Measurements from ENCODE around the gene VWA5B1. TPM values are rescaled to one million over a fixed set of nuclear protein-coding genes. Genes with fewer than 3 reads are reported as not detected.

The VWA5B1 gene
- total and polyA plus RNA-seq, 10 donors: 0.28 TPM; not detected in 9

DNA sequence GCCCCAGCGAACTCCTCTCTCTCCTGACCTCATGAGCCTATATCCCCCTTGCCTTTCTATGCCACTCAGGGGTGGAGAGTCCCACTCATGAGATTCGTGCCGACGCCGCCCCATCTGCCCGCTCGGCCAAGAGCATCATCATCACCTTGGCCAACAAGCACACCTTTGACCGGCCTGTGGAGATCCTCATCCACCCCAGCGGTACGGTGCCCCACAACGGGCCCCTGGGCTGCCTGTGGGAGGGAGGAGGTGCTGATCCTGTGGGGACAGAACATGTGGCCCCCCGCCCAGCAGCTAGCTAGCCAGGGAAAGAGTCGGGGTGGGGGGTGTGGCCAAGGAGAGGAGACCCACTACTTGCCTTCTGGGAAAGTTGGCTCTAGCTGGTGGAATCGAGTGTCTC is 27.8 kb downstream of the VWA5B1 start:
- DNase-seq: no peak
- no peak overlapping the region for H3K27ac ChIP-seq
- H3K27me3 ChIP-seq (replicated peaks in 1 of 7): peaks cover 0 to 5% (median 0%) of the 10 kb centered on the region in 7 donors
- H3K9me3 ChIP-seq: no peaks in the 10 kb centered on the region
- TF ChIP-seq POLR2A (IDR thresholded peaks at IDR 0.05): no peak
- no peak for TF ChIP-seq POLR2AphosphoS5 (IDR thresholded peaks at IDR 0.05)
- TF ChIP-seq, protein P1, sequence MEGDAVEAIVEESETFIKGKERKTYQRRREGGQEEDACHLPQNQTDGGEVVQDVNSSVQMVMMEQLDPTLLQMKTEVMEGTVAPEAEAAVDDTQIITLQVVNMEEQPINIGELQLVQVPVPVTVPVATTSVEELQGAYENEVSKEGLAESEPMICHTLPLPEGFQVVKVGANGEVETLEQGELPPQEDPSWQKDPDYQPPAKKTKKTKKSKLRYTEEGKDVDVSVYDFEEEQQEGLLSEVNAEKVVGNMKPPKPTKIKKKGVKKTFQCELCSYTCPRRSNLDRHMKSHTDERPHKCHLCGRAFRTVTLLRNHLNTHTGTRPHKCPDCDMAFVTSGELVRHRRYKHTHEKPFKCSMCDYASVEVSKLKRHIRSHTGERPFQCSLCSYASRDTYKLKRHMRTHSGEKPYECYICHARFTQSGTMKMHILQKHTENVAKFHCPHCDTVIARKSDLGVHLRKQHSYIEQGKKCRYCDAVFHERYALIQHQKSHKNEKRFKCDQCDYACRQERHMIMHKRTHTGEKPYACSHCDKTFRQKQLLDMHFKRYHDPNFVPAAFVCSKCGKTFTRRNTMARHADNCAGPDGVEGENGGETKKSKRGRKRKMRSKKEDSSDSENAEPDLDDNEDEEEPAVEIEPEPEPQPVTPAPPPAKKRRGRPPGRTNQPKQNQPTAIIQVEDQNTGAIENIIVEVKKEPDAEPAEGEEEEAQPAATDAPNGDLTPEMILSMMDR (IDR thresholded peaks at IDR 0.05 in 8 of 11, conservative IDR thresholded peaks at IDR 0.05 in 3 of 11): no peak
- WGBS, 5 donors: 88 to 93% (median 90%) methylated on average over 13 to 14 of the region's 14 CpGs
- H3K4me3 ChIP-seq: no peak overlapping the region
- H3K4me1 ChIP-seq: peaks cover 5 to 16% (median 9%) of the 10 kb centered on the region in 6 donors
- no peaks in the 10 kb centered on the region for H3K36me3 ChIP-seq
- intact Hi-C loops (cut with DNase I; ENCODE audit: low total_unique reads): no loop called here

DNA sequence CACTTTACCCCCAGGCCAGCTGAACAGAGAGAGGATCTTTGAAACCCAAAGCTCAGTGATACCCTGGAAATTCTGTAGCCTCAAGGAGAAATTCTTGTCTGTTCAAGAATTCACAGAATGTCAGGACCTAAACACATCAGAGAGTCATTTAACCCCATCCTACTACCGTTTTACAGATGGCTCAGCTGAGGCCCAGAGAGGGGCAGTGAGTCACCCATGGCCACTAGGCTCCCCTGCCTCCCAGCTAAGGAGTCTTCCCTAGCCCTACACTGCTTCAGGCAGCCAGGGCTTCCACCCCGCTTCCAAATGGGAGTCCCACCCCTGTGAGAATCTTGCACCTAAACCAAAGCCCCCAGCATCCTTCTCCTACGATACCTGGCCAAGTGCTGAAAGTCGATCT is 28.3 kb downstream of the VWA5B1 start:
- TF ChIP-seq POLR2A (IDR thresholded peaks at IDR 0.05): no peak
- TF ChIP-seq, protein P1 (IDR thresholded peaks at IDR 0.05 in 8 of 11, conservative IDR thresholded peaks at IDR 0.05 in 3 of 11): no peak
- TF ChIP-seq POLR2AphosphoS5 (IDR thresholded peaks at IDR 0.05): no peak
- intact Hi-C loops (cut with DNase I; ENCODE audit: low total_unique reads): no loop called here
- peaks cover 0 to 5% (median 0%) of the 10 kb centered on the region in 7 donors for H3K27me3 ChIP-seq (replicated peaks in 1 of 7)
- H3K36me3 ChIP-seq: no peaks in the 10 kb centered on the region
- H3K4me1 ChIP-seq: peaks cover 5 to 16% (median 9%) of the 10 kb centered on the region in 6 donors
- no peak overlapping the region for H3K4me3 ChIP-seq
- H3K27ac ChIP-seq: no peak overlapping the region
- no peak for DNase-seq
- WGBS, 5 donors: 78 to 90% (median 84%) methylated on average over 4 of the region's 4 CpGs
- H3K9me3 ChIP-seq: no peaks in the 10 kb centered on the region

DNA sequence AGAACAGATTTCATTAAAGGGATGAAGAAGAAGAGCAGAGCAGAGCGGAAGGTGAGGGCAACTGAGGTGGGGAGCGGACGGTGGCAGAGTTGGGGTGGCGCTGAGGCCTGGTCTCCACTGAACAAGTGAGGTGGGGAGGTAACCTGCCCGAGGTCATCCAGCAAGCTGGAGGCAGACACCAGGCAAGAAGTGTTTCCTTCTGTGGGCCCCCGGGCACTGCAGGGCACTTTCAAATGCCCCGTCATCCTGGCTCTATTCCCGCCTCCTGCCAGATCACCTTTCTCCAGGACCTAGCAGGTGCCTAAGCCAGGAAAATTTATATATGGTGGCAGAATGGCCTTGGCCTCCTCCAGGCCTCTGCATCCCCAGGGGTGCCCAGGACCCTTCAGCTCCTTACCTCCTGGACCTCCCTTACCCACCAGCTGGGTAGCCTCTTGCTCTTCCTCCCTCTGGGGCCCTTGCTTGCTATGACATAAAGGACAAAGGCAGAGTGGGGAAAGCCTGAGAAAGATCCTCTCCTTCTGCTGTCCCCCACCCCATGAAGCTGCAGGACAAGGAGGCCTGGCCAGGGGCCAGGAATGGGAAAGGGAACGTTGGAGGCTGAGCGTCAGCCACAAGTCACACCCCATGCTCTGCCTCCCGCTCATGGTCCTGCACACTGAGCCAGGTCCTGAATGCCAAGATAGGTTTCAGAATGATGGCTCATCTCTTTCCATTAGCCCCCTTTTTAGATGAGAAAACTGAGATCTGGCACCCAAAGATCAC is 29.0 kb downstream of the VWA5B1 start:
- intact Hi-C loops (cut with DNase I; ENCODE audit: low total_unique reads): no loop called here
- peaks cover 5 to 16% (median 9%) of the 10 kb centered on the region in 6 donors for H3K4me1 ChIP-seq
- H3K9me3 ChIP-seq: no peaks in the 10 kb centered on the region
- no peaks in the 10 kb centered on the region for H3K36me3 ChIP-seq
- peak; percentile 18 for DNase-seq
- TF ChIP-seq POLR2AphosphoS5 (IDR thresholded peaks at IDR 0.05) (no peak), POLR2A (IDR thresholded peaks at IDR 0.05) (no peak)
- TF ChIP-seq, protein P1 (IDR thresholded peaks at IDR 0.05 in 8 of 11, conservative IDR thresholded peaks at IDR 0.05 in 3 of 11): no peak
- peaks cover 0 to under 1% (median 0%) of the 10 kb centered on the region in 7 donors for H3K27me3 ChIP-seq (replicated peaks in 1 of 7)
- no peak overlapping the region for H3K4me3 ChIP-seq
- no peak overlapping the region for H3K27ac ChIP-seq
- 83 to 93% (median 89%) methylated on average over 11 of the region's 11 CpGs for whole genome bisulfite sequencing, 5 donors

DNA sequence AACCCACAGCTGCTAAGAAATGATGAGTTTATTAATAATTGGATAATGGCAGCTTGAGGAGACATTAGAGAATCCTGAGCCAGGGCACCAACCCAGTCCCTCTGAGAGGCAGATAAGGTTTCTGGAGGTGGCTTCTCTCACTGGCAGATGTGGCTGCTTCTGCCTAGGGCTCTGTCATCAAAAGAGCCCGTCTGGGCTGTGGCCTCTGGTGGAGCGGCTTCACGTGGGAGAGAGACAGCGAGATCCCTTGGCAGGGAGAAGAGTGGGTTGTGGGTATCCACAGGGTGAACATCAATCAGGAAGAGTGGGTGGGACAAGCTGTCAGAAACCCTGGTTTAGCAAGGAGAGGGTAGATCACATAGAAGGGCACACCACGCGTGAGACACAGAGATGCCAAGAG is 30.0 kb downstream of the VWA5B1 start:
- DNase-seq: no peak
- peaks cover 5 to 27% (median 13%) of the 10 kb centered on the region in 6 donors for H3K4me1 ChIP-seq
- 85 to 89% (median 87%) methylated on average over 6 of the region's 6 CpGs for WGBS, 5 donors
- no peaks in the 10 kb centered on the region for H3K27me3 ChIP-seq (replicated peaks in 1 of 7)
- no peak overlapping the region for H3K4me3 ChIP-seq
- H3K9me3 ChIP-seq: no peaks in the 10 kb centered on the region
- no peaks in the 10 kb centered on the region for H3K36me3 ChIP-seq
- TF ChIP-seq POLR2A (IDR thresholded peaks at IDR 0.05) (no peak), POLR2AphosphoS5 (IDR thresholded peaks at IDR 0.05) (no peak)
- TF ChIP-seq, protein P1 (IDR thresholded peaks at IDR 0.05 in 8 of 11, conservative IDR thresholded peaks at IDR 0.05 in 3 of 11): no peak
- no peak overlapping the region for H3K27ac ChIP-seq
- intact Hi-C loops (cut with DNase I; ENCODE audit: low total_unique reads): no loop called here

All from spleen (tissue), 11 donors.